NT2/D1 (cell line): ENCODE data around the gene RP9.

Source experiments
- SUZ12 ChIP-seq: IDR thresholded peaks from 2 replicates; pipeline ENCODE4 v1.6.1; 2011; ENCODE audit not compliant: insufficient read length, insufficient read depth; ENCODE audit errors: extremely low read depth
- YY1 ChIP-seq: IDR thresholded peaks from 2 replicates; pipeline ENCODE4 v1.6.1; 2011; ENCODE audit not compliant: insufficient read length, insufficient read depth
- ZNF274 ChIP-seq: IDR thresholded peaks from 2 replicates; pipeline ENCODE4 v1.6.1; 2011; ENCODE audit warnings: mild to moderate bottlenecking, low read depth, low read length

GRCh38 chr7:33048704-33049103 lies 60.5 kb downstream of the RP9 start:
- TF ChIP-seq YY1 = no peak
- no peak for TF ChIP-seq SUZ12
- no peak for TF ChIP-seq ZNF274
